ENCODE data around the gene RAPGEFL1. TPM values are rescaled to one million over a fixed set of nuclear protein-coding genes. Genes with fewer than 3 reads are reported as not detected.
"Not testable (repeated sequence)": the region's sequence is repeated elsewhere in the genome, so short reads cannot be mapped to it uniquely, and the experiment has no call there.

RAPGEFL1 gene
- 17.0 TPM for total RNA-seq

GRCh38 chr17:40177275-40177874 is at the start of gene RAPGEFL1:
TSS of gene RAPGEFL1 (plus strand) at chr17:40177470. CDS start at chr17:40177862, 392 bp downstream.
- peak; percentile 53 for DNase-seq

- no peak for DNase-seq
These were observed 47.8 kb upstream of the RAPGEFL1 start for GRCh38 chr17:40129498-40129897.

- DNase-seq: no peak
These were observed 46.8 kb upstream of the RAPGEFL1 start for GRCh38 chr17:40130352-40131042.

- no peak for DNase-seq
These were observed 43.1 kb upstream of the RAPGEFL1 start for GRCh38 chr17:40134184-40134583.

- no peak for DNase-seq
These were observed 41.5 kb upstream of the RAPGEFL1 start for GRCh38 chr17:40135817-40136216.

GRCh38 chr17:40139566-40140058 is 37.7 kb upstream of the RAPGEFL1 start:
- DNase-seq: no peak

GRCh38 chr17:40143166-40143565 is 34.1 kb upstream of the RAPGEFL1 start:
- DNase-seq: not testable (repeated sequence)

- no peak for DNase-seq
These were observed 31.8 kb upstream of the RAPGEFL1 start for GRCh38 chr17:40145476-40145875.

GRCh38 chr17:40148527-40148926 is 28.7 kb upstream of the RAPGEFL1 start:
- DNase-seq: no peak

GRCh38 chr17:40150276-40150675 is 27.0 kb upstream of the RAPGEFL1 start:
- DNase-seq: no peak

GRCh38 chr17:40151414-40151963 is 25.8 kb upstream of the RAPGEFL1 start:
- no peak for DNase-seq

GRCh38 chr17:40153603-40154236 is 23.6 kb upstream of the RAPGEFL1 start:
- DNase-seq: no peak

- DNase-seq: no peak
These were observed 19.3 kb upstream of the RAPGEFL1 start for GRCh38 chr17:40157973-40158372.

GRCh38 chr17:40158438-40159013 is 18.7 kb upstream of the RAPGEFL1 start:
- DNase-seq: no peak

GRCh38 chr17:40159456-40159855 is 17.8 kb upstream of the RAPGEFL1 start:
- DNase-seq: no peak

GRCh38 chr17:40167685-40168261 is 9.5 kb upstream of the RAPGEFL1 start:
- no peak for DNase-seq

- no peak for DNase-seq
These were observed 8.9 kb upstream of the RAPGEFL1 start for GRCh38 chr17:40168262-40168832.

- DNase-seq: no peak
These were observed 6.9 kb upstream of the RAPGEFL1 start for GRCh38 chr17:40170325-40170724.

- no peak for DNase-seq
These were observed 5.5 kb upstream of the RAPGEFL1 start for GRCh38 chr17:40171750-40172149.

GRCh38 chr17:40173091-40173777 is 4.0 kb upstream of the RAPGEFL1 start:
- no peak for DNase-seq

- no peak for DNase-seq
These were observed 3.5 kb upstream of the RAPGEFL1 start for GRCh38 chr17:40173778-40174135.

GRCh38 chr17:40174514-40174913 is 2.8 kb upstream of the RAPGEFL1 start:
- DNase-seq: no peak
